Vagina (tissue), 2 donors: ENCODE results near the gene UROC1. TPM values are rescaled to one million over a fixed set of nuclear protein-coding genes. Genes with fewer than 3 reads are reported as not detected.

Experiments
- DNase-seq, 2 donors: peaks; one replicate each; pipeline ENCODE4 v3.0.0-alpha.2; 2017; ENCODE audit errors: extremely low spot score in 2 of 2
- H3K27ac ChIP-seq: fragments of 200-600 bp; sonication (generic); one replicate; pipeline ENCODE4 v1.5.1; 2019
- H3K27me3 ChIP-seq: fragments of 200-600 bp; sonication (generic); one replicate; pipeline ENCODE4 v1.5.1; 2019
- H3K36me3 ChIP-seq, 2 donors: fragments of 200-600 bp; sonication (generic); one replicate each; pipeline ENCODE4 v1.5.1; 2017 to 2019
- H3K4me1 ChIP-seq: fragments of 200-600 bp; sonication (generic); one replicate; pipeline ENCODE4 v1.5.1; 2019
- H3K4me3 ChIP-seq, 2 donors: fragments of 200-600 bp; sonication (generic); 1 replicate in 1 of 2; 2 replicates in 1 of 2; pipeline ENCODE4 v1.5.1; 2016 to 2019
- H3K9me3 ChIP-seq: fragments of 200-600 bp; sonication (generic); one replicate; pipeline ENCODE4 v1.5.1; 2019
- CTCF ChIP-seq, 3 experiments: fragments of 450-650 bp in 2 of 3; fragments of 200-600 bp in 1 of 3; sonication (generic) in 1 of 3; IDR thresholded peaks; one replicate each; pipeline ENCODE4 v1.5.1; 2017 to 2019; ENCODE audit warnings: antibody characterized with exemption in 3 of 3, mild to moderate bottlenecking in 2 of 3, moderate library complexity in 2 of 3
- POLR2A ChIP-seq, 2 donors: fragments of 450-650 bp; IDR thresholded peaks; one replicate each; pipeline ENCODE4 v1.6.1; 2017; ENCODE audit warnings: antibody characterized with exemption in 2 of 2, mild to moderate bottlenecking in 2 of 2, moderate library complexity in 2 of 2
- POLR2AphosphoS5 ChIP-seq, 2 donors: sonication (generic); formaldehyde crosslinking; IDR thresholded peaks; one replicate each; pipeline ENCODE4 v1.9.0; 2017; ENCODE audit warnings: antibody characterized with exemption in 2 of 2, mild to moderate bottlenecking in 2 of 2, low read depth in 1 of 2; ENCODE audit not compliant: insufficient read depth in 1 of 2
- intact Hi-C: fragments of 100-400 bp; cut with DNase I; formaldehyde crosslinking; loops from one replicate; pipeline ENCODE4 v1.15.1; 2023
- total RNA-seq: library from RNA; depleted of rRNA; stranded (reverse); fragments of >200 nt; gene quantifications from one replicate; pipeline ENCODE4 v1.2.3, GENCODE V29; 2016

Gene UROC1
- total RNA-seq, 1 donor from 2014 or later = not detected

- no peak overlapping the region for H3K27ac ChIP-seq
- H3K27me3 ChIP-seq = no peaks in the 10 kb centered on the region
- no peaks in the 10 kb centered on the region for H3K9me3 ChIP-seq
- no peaks in the 10 kb centered on the region for H3K36me3 ChIP-seq
- intact Hi-C loops = no loop called here
- no peak for DNase-seq
- no peaks in the 10 kb centered on the region for H3K4me1 ChIP-seq
- no peak for TF ChIP-seq POLR2AphosphoS5 (IDR thresholded peaks at IDR 0.05; ENCODE audit: insufficient read depth in 1 of 2, low read depth in 1 of 2)
- no peak for TF ChIP-seq POLR2A (IDR thresholded peaks at IDR 0.05)
- no peak for TF ChIP-seq CTCF (IDR thresholded peaks at IDR 0.05)
- H3K4me3 ChIP-seq = no peak overlapping the region
These were observed 22.8 kb upstream of the UROC1 start for GRCh38 chr3:126540342-126540849.

- TF ChIP-seq POLR2A (IDR thresholded peaks at IDR 0.05) (no peak), POLR2AphosphoS5 (IDR thresholded peaks at IDR 0.05; ENCODE audit: insufficient read depth in 1 of 2, low read depth in 1 of 2) (no peak), CTCF (IDR thresholded peaks at IDR 0.05) (no peak)
- no peak overlapping the region for H3K4me3 ChIP-seq
- DNase-seq = no peak
- H3K4me1 ChIP-seq = no peaks in the 10 kb centered on the region
- intact Hi-C loops = no loop called here
- H3K27me3 ChIP-seq = no peaks in the 10 kb centered on the region
- no peaks in the 10 kb centered on the region for H3K9me3 ChIP-seq
- H3K36me3 ChIP-seq = no peaks in the 10 kb centered on the region
- no peak overlapping the region for H3K27ac ChIP-seq
These were observed 22.1 kb upstream of the UROC1 start for GRCh38 chr3:126539558-126540250.

GRCh38 chr3:126538966-126539365, 21.4 kb upstream of the UROC1 start:
- no peak for DNase-seq
- H3K4me1 ChIP-seq = no peaks in the 10 kb centered on the region
- H3K27me3 ChIP-seq = no peaks in the 10 kb centered on the region
- no peak overlapping the region for H3K4me3 ChIP-seq
- intact Hi-C loops = no loop called here
- TF ChIP-seq POLR2A (IDR thresholded peaks at IDR 0.05) (no peak), POLR2AphosphoS5 (IDR thresholded peaks at IDR 0.05; ENCODE audit: insufficient read depth in 1 of 2, low read depth in 1 of 2) (no peak), CTCF (IDR thresholded peaks at IDR 0.05) (no peak)
- H3K27ac ChIP-seq = no peak overlapping the region
- H3K9me3 ChIP-seq = no peaks in the 10 kb centered on the region
- no peaks in the 10 kb centered on the region for H3K36me3 ChIP-seq

- TF ChIP-seq POLR2AphosphoS5 (IDR thresholded peaks at IDR 0.05; ENCODE audit: insufficient read depth in 1 of 2, low read depth in 1 of 2) (no peak), CTCF (IDR thresholded peaks at IDR 0.05) (no peak), POLR2A (IDR thresholded peaks at IDR 0.05) (no peak)
- intact Hi-C loops = no loop called here
- no peak overlapping the region for H3K4me3 ChIP-seq
- H3K9me3 ChIP-seq = no peaks in the 10 kb centered on the region
- no peaks in the 10 kb centered on the region for H3K27me3 ChIP-seq
- no peaks in the 10 kb centered on the region for H3K4me1 ChIP-seq
- no peaks in the 10 kb centered on the region for H3K36me3 ChIP-seq
- H3K27ac ChIP-seq = no peak overlapping the region
- DNase-seq = no peak
These were observed 20.7 kb upstream of the UROC1 start for GRCh38 chr3:126538316-126538715.

GRCh38 chr3:126537730-126538281, 20.2 kb upstream of the UROC1 start:
- DNase-seq = no peak
- Histone ChIP-seq H3K27ac (no peak overlapping the region), H3K27me3 (no peaks in the 10 kb centered on the region), H3K36me3 (no peaks in the 10 kb centered on the region), H3K4me3 (no peak overlapping the region), H3K9me3 (no peaks in the 10 kb centered on the region), H3K4me1 (no peaks in the 10 kb centered on the region)
- TF ChIP-seq CTCF (IDR thresholded peaks at IDR 0.05) (no peak), POLR2AphosphoS5 (IDR thresholded peaks at IDR 0.05; ENCODE audit: insufficient read depth in 1 of 2, low read depth in 1 of 2) (no peak), POLR2A (IDR thresholded peaks at IDR 0.05) (no peak)
- intact Hi-C loops = no loop called here
